Prostate gland (tissue), 2 donors: Measurements from ENCODE around the gene KTN1. TPM values are rescaled to one million over a fixed set of nuclear protein-coding genes. Genes with fewer than 3 reads are reported as not detected.

Experiments used
- DNase-seq: peaks from one replicate; pipeline ENCODE4 v3.0.0-alpha.2; 2019; ENCODE audit warnings: low spot score
- H3K27ac ChIP-seq, 2 donors: fragments of 200-600 bp; sonication (generic); 2 replicates each; pipeline ENCODE4 v1.5.1; 2017 to 2019
- H3K27me3 ChIP-seq: fragments of 200-600 bp; sonication (generic); replicated peaks from 2 replicates; pipeline ENCODE4 v1.5.1; 2019; ENCODE audit not compliant: insufficient read depth
- H3K36me3 ChIP-seq, 2 donors: fragments of 200-600 bp; sonication (generic); 1 replicate in 1 of 2; 2 replicates in 1 of 2; pipeline versions ENCODE4 v1.5.1 to v1.8.1; 2017 to 2019
- H3K4me1 ChIP-seq: fragments of 200-600 bp; sonication (generic); replicated peaks from 2 replicates; pipeline ENCODE4 v1.5.1; 2019
- H3K4me3 ChIP-seq, 2 donors: fragments of 200-600 bp; sonication (generic); 2 replicates each; pipeline ENCODE4 v1.5.1; 2017 to 2019
- H3K9me3 ChIP-seq: fragments of 200-600 bp; sonication (generic); 2 replicates; pipeline ENCODE4 v1.5.1; 2017
- CTCF ChIP-seq, 4 experiments: fragments of 200-600 bp in 2 of 4; fragments of 450-650 bp in 2 of 4; sonication (generic) in 2 of 4; IDR thresholded peaks; 1 replicate in 3 of 4; 2 replicates in 1 of 4; pipeline ENCODE4 v1.5.1; 2016 to 2019; ENCODE audit warnings: antibody characterized with exemption in 4 of 4, mild to moderate bottlenecking in 2 of 4, moderate library complexity in 2 of 4
- POLR2A ChIP-seq: fragments of 450-650 bp; IDR thresholded peaks from one replicate; pipeline ENCODE4 v1.6.1; 2016; ENCODE audit warnings: antibody characterized with exemption, mild to moderate bottlenecking
- POLR2AphosphoS5 ChIP-seq: sonication (generic); formaldehyde crosslinking; IDR thresholded peaks from one replicate; pipeline ENCODE4 v1.6.1; 2017; ENCODE audit warnings: antibody characterized with exemption
- WGBS: methylation state at CpG from one replicate; pipeline ENCODE4 v1.1.5; 2018; 5-methylcytosine and 5-hydroxymethylcytosine counted together
- intact Hi-C: fragments of 100-400 bp; cut with DNase I; formaldehyde crosslinking; loops from one replicate; pipeline ENCODE4 v1.14.2; 2022
- total RNA-seq, 2 donors: library from RNA; depleted of rRNA; stranded (reverse); fragments of >200 nt; gene quantifications; one replicate each; pipeline ENCODE4 v1.1.0, GENCODE V29; 2016

KTN1 gene
- total RNA-seq, 2 donors from 2014 or later: 84.2 to 162 TPM

- Histone ChIP-seq H3K4me3 (no peak overlapping the region), H3K9me3 (no peaks in the 10 kb centered on the region), H3K4me1 (no peaks in the 10 kb centered on the region), H3K36me3 (no peaks in the 10 kb centered on the region), H3K27me3 (no peaks in the 10 kb centered on the region), H3K27ac (no peak overlapping the region)
- DNase-seq: no peak
- WGBS: 45% methylated on average over 2 of the region's 2 CpGs
- intact Hi-C loops: no loop called here
- TF ChIP-seq POLR2AphosphoS5 (no peak), CTCF (IDR thresholded peaks at IDR 0.05) (no peak), POLR2A (no peak)
Observed at GRCh38 chr14:55535516-55536203, 44.3 kb upstream of the KTN1 start.

GRCh38 chr14:55536204-55536708 lies 43.8 kb upstream of the KTN1 start:
- Histone ChIP-seq H3K27ac (no peak overlapping the region), H3K4me1 (no peaks in the 10 kb centered on the region), H3K9me3 (no peaks in the 10 kb centered on the region), H3K4me3 (no peak overlapping the region), H3K27me3 (no peaks in the 10 kb centered on the region), H3K36me3 (no peaks in the 10 kb centered on the region)
- DNase-seq: no peak
- intact Hi-C loops: no loop called here
- TF ChIP-seq POLR2A (no peak), POLR2AphosphoS5 (no peak), CTCF (IDR thresholded peaks at IDR 0.05) (no peak)

- H3K4me3 ChIP-seq: no peak overlapping the region
Observed at GRCh38 chr14:55537782-55538181, 42.2 kb upstream of the KTN1 start.

GRCh38 chr14:55539975-55540374 lies 40.0 kb upstream of the KTN1 start:
- intact Hi-C loops: no loop called here
- H3K9me3 ChIP-seq: no peaks in the 10 kb centered on the region
- no peaks in the 10 kb centered on the region for H3K4me1 ChIP-seq
- H3K27ac ChIP-seq: no peak overlapping the region
- no peak for DNase-seq
- H3K36me3 ChIP-seq: no peaks in the 10 kb centered on the region
- H3K27me3 ChIP-seq: no peaks in the 10 kb centered on the region
- H3K4me3 ChIP-seq: no peak overlapping the region
- TF ChIP-seq POLR2AphosphoS5: no peak
- no peak for TF ChIP-seq POLR2A
- no peak for TF ChIP-seq CTCF (IDR thresholded peaks at IDR 0.05)
- WGBS: 91% methylated on average over 2 of the region's 2 CpGs

More at GRCh38 chr14:55537782-55538181, 42.2 kb upstream of the KTN1 start:
- no peaks in the 10 kb centered on the region for H3K4me1 ChIP-seq
- no peak for TF ChIP-seq POLR2A
- no peak for TF ChIP-seq POLR2AphosphoS5
- TF ChIP-seq CTCF (IDR thresholded peaks at IDR 0.05): no peak
- no peak overlapping the region for H3K27ac ChIP-seq
- no peak for DNase-seq
- H3K36me3 ChIP-seq: no peaks in the 10 kb centered on the region
- no peaks in the 10 kb centered on the region for H3K9me3 ChIP-seq
- H3K27me3 ChIP-seq: no peaks in the 10 kb centered on the region
- intact Hi-C loops: no loop called here
